SH-SY5Y (cell line): ENCODE data around the gene ORMDL3.

Experiments used
- GATA2 ChIP-seq: IDR thresholded peaks from 2 replicates; pipeline ENCODE4 v1.6.1; 2011; ENCODE audit warnings: mild to moderate bottlenecking, low read depth, low read length
- GATA3 ChIP-seq: IDR thresholded peaks from 2 replicates; pipeline ENCODE4 v1.6.1; 2011; ENCODE audit warnings: low read depth, mild to moderate bottlenecking, low read length, moderate library complexity

ORMDL3 gene

GRCh38 chr17:39960524-39961041, 33.2 kb upstream of the ORMDL3 start:
- TF ChIP-seq GATA2, result no peak
- TF ChIP-seq GATA3, result no peak

GRCh38 chr17:39955726-39956225, 28.4 kb upstream of the ORMDL3 start:
- TF ChIP-seq GATA2 (no peak), GATA3 (no peak)

- TF ChIP-seq GATA3, result no peak
- TF ChIP-seq GATA2, result no peak
Observed at GRCh38 chr17:39954876-39955275, 27.5 kb upstream of the ORMDL3 start.

DNA sequence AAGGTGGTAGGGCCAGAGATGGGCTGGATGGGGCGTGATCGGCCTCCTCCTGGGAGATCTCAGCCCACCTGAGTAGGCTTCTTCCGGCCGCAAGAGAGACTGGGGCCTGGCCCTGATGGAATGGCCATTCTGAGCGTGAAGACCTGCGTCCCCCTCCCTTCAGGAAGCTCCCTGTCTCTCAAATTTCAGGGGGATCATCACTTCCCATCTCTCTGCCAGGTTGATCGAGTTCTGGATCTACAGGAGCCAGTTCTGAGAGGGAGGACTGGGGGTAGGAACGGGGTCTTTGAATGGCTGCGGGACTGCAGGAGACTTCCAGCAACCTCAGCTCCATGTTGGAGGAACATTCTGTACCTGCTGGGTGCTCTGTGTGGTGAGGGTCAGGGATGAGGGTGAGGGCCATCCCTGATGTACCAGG, 26.1 kb upstream of the ORMDL3 start:
- TF ChIP-seq GATA2, result no peak
- TF ChIP-seq GATA3, result no peak

DNA sequence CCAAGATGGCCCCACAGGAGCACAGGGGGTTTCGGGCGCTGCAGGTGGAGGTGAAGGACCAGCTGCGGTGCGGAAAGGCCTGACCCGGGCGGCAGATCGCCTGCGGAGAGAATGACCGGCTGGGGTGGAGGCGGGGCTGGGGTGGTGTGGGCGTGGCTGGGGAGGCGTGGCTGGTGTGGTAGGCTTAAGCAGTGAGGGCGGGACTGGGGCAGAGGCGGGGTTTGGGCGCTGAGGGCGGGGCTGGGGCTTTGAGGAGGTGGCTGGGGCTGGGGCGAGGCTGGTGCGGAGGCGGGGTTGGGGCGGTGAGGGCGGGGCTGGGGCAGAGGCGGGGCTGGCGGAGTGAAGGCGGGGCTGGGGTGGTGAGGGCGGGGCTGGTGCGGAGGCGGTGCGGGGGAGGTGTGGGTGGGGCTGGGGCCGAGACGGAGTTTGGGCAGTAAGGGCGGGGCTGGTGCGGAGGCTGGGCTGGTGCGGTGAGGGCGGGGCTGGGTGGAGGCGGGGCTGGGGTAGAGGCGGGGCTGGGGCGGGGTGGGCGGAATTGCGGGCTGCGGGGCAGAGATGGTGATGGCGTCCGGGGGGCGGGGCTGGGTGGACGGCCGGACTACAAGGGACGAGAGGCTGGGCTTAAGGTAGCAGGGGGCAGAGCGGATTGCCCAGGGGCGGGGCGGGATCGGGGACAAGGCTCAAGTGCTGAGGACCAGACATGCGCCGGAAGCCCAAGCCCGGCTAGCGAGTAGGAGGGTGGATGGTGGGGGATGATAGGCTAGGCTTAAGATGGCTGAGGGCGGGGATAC, 25.5 kb upstream of the ORMDL3 start:
- TF ChIP-seq GATA2, result no peak
- no peak for TF ChIP-seq GATA3

- no peak for TF ChIP-seq GATA3
- TF ChIP-seq GATA2, result no peak
Observed at GRCh38 chr17:39951924-39952679, 24.7 kb upstream of the ORMDL3 start.

DNA sequence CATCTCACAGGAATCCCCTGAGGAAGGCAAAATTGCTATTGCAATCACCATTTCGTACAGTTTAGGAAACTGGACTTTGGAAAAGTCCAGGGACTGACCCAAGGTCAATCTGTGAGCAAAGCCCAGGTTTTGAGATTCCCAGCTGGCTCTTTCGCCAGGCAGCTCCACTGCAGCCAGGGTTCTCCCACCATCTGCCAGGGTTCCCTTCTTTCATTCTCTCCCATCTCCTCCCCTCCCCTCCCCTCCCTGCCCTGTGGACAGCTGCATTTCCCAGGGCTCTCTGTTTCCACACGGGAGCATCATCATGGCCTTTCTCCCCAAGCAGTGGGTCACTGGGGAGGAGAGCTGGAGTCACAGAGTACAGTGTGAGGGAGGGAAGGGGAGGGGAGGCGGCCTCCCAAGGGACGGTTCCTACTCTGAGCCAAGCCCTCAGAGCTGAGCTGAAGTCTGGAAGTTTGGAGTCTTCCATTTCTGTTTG, 23.5 kb upstream of the ORMDL3 start:
- no peak for TF ChIP-seq GATA3
- no peak for TF ChIP-seq GATA2

- TF ChIP-seq GATA2, result no peak
Observed at GRCh38 chr17:39949028-39949427, 21.6 kb upstream of the ORMDL3 start.

GRCh38 chr17:39946551-39947330, 19.3 kb upstream of the ORMDL3 start:
- no peak for TF ChIP-seq GATA2
- no peak for TF ChIP-seq GATA3

GRCh38 chr17:39944393-39944711, 17.0 kb upstream of the ORMDL3 start:
- TF ChIP-seq GATA3, result no peak
- no peak for TF ChIP-seq GATA2

DNA sequence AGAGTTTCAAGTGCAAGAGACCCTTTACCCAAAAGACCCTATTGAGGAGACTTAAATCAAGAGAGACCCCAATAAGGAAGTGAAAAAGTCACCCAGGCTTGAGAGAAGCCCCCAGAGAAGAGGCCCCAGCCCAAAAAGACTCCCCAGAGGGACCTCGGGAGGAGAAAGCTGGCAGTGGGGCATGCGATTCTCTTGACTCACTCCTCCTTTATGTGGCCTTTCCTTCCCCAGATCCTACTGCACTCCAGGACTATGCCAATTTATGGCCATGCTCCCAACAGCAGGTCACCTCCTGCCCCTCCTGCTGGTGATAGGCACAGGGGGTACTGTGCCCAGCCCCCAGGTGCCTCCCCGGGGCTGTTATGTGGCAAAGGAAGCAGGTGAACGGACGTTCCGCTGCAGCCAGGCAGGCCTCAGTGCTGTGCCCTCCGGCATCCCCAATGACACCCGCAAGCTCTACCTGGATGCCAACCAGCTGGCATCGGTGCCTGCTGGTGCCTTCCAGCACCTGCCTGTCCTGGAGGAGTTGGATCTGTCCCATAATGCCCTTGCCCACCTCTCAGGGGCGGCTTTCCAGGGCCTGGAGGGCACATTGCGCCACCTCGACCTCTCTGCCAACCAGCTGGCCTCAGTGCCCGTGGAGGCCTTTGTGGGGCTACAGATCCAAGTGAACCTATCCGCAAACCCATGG, 16.4 kb upstream of the ORMDL3 start:
- TF ChIP-seq GATA3, result no peak
- TF ChIP-seq GATA2, result no peak

DNA sequence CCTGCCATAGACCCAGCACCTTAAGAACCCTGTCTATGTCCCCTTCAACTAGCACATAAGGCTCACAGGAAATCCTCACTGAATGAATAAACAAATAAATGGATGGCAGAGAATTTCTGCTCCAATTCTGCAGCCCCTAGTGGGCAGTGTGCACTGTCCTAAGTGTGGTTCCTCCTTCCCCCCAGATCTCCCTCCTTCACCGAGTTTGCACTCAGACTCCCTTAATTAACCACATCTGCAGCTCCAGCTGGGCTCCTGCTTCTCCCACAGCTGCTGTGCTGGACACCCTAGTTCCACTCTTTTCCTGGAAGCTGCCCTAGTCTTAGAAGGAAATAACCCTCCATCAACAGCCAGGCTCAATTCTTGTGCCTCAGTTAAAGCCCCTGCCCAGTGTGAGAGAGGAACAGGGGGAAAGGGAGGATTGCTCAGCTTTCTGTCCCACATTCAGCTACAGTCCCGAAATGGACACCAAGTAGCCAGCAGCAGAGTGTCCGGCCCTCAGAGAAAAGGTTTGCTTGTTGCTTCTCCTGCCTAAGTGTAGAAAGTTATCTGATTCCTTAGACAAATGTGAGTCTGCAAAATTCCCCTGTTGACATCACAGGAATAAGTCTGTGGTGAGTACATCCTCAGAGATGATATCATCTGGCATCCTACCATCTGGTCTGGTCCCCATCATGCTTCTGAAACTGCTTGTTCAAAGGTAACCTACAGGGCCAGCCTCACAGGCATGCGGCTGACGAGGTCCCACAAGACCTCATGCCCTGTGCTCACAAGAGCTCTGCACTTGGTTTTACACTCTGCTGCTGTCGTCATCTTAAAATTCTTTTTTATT, 12.4 kb upstream of the ORMDL3 start:
- TF ChIP-seq GATA2 (no peak), GATA3 (no peak)

- no peak for TF ChIP-seq GATA2
- TF ChIP-seq GATA3, result no peak
Observed at GRCh38 chr17:39939106-39939505, 11.7 kb upstream of the ORMDL3 start.
